ENCODE measurements around the gene VSIR. TPM values are rescaled to one million over a fixed set of nuclear protein-coding genes. Genes with fewer than 3 reads are reported as not detected.

VSIR gene
- total RNA-seq, 2 donors from 2014 or later, result 0.07 to 0.68 TPM

GRCh38 chr10:71771204-71771603 is 2.1 kb downstream of the VSIR start:
- Histone ChIP-seq H3K9ac (ENCODE audit: extremely low read depth, low read length, poor library complexity, severe bottlenecking) (no peak overlapping the region), H3K36me3 (ENCODE audit: control insufficient read depth, insufficient read depth, low read length) (no peaks in the 10 kb centered on the region), H3K27ac (ENCODE audit: low read depth, low read length) (no peak overlapping the region), H3K9me3 (ENCODE audit: control insufficient read depth, low read length) (no peaks in the 10 kb centered on the region), H3K4me3 (ENCODE audit: low read length) (no peak overlapping the region), H3K27me3 (ENCODE audit: control insufficient read depth, insufficient read depth, low read length, poor library complexity, severe bottlenecking) (peaks cover 27% of the 10 kb centered on the region), H3K4me1 (ENCODE audit: control insufficient read depth, insufficient read depth, low read length) (no peaks in the 10 kb centered on the region)
- Mint-ChIP-seq H3K27ac (no peak overlapping the region), H3K4me3 (no peak overlapping the region), H3K27me3 (ENCODE audit: insufficient read depth) (peaks cover 38% of the 10 kb centered on the region), H3K9me3 (no peaks in the 10 kb centered on the region), H3K4me1 (peaks cover 3% of the 10 kb centered on the region), H3K36me3 (ENCODE audit: low read depth) (no peaks in the 10 kb centered on the region)
- TF ChIP-seq, protein P1, sequence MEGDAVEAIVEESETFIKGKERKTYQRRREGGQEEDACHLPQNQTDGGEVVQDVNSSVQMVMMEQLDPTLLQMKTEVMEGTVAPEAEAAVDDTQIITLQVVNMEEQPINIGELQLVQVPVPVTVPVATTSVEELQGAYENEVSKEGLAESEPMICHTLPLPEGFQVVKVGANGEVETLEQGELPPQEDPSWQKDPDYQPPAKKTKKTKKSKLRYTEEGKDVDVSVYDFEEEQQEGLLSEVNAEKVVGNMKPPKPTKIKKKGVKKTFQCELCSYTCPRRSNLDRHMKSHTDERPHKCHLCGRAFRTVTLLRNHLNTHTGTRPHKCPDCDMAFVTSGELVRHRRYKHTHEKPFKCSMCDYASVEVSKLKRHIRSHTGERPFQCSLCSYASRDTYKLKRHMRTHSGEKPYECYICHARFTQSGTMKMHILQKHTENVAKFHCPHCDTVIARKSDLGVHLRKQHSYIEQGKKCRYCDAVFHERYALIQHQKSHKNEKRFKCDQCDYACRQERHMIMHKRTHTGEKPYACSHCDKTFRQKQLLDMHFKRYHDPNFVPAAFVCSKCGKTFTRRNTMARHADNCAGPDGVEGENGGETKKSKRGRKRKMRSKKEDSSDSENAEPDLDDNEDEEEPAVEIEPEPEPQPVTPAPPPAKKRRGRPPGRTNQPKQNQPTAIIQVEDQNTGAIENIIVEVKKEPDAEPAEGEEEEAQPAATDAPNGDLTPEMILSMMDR (conservative IDR thresholded peaks at IDR 0.05), result no peak
- WGBS, 2 experiments (ENCODE audit: insufficient coverage in 1 of 2, insufficient read length in 1 of 2), result 83 to 100% methylated on average over 1 to 2 of the region's 2 CpGs
- DNase-seq, result no peak

DNA sequence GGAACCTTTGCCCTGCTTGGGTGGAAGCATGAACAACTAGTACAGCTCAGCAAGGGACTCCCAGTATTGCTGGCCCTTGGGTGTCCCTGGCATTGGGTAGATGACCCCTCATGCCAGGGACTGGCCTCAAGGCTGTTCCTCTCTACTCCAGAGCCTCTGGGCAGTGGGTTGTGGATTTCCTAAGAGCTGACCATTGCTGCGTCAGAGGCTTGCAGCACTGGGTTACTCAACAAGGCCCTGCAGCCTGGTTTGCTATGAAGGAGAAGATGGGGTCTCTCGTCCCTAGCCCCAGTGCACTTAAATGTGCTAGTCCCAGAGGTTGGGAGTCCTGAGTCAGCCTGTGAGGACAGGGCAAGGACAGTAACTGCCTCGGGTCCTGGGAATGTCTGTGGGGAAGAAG is 2.5 kb downstream of the VSIR start:
- WGBS, 2 experiments (ENCODE audit: insufficient coverage in 1 of 2, insufficient read length in 1 of 2), result 89 to 92% methylated on average over 2 to 3 of the region's 3 CpGs
- H3K4me1 Mint-ChIP-seq, result peaks cover 3% of the 10 kb centered on the region
- Histone ChIP-seq H3K4me1 (ENCODE audit: control insufficient read depth, insufficient read depth, low read length) (no peaks in the 10 kb centered on the region), H3K9ac (ENCODE audit: extremely low read depth, low read length, poor library complexity, severe bottlenecking) (no peak overlapping the region), H3K27ac (ENCODE audit: low read depth, low read length) (no peak overlapping the region), H3K4me3 (ENCODE audit: low read length) (no peak overlapping the region), H3K27me3 (ENCODE audit: control insufficient read depth, insufficient read depth, low read length, poor library complexity, severe bottlenecking) (peaks cover 27% of the 10 kb centered on the region), H3K36me3 (ENCODE audit: control insufficient read depth, insufficient read depth, low read length) (no peaks in the 10 kb centered on the region), H3K9me3 (ENCODE audit: control insufficient read depth, low read length) (no peaks in the 10 kb centered on the region)
- no peak overlapping the region for H3K27ac Mint-ChIP-seq
- no peaks in the 10 kb centered on the region for H3K36me3 Mint-ChIP-seq (ENCODE audit: low read depth)
- no peak overlapping the region for H3K4me3 Mint-ChIP-seq
- no peaks in the 10 kb centered on the region for H3K9me3 Mint-ChIP-seq
- peaks cover 40% of the 10 kb centered on the region for H3K27me3 Mint-ChIP-seq (ENCODE audit: insufficient read depth)
- no peak for DNase-seq
- TF ChIP-seq, protein P1 (conservative IDR thresholded peaks at IDR 0.05), result no peak

DNA sequence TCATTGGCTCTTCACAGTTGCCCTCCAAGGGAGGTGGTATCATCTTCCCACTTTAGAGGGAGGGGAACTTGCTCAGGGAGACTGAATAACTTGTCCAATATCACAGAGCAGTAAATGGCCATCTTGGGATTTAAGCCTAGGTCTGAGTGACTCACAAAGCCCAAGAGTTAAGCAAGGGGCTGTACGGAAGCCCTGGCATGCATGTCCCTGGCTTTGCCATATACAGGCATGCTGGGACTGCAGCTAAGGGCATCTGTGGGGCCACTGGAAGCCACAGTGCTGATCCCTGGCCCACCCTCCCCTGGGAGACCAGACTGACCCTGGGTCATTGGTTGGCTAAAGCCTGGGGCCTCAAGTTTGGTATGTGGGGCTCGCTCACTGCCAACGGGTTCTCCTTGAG is 3.1 kb downstream of the VSIR start:
- peaks cover 27% of the 10 kb centered on the region for H3K27me3 ChIP-seq (ENCODE audit: control insufficient read depth, insufficient read depth, low read length, poor library complexity, severe bottlenecking)
- no peak for DNase-seq
- Mint-ChIP-seq H3K36me3 (ENCODE audit: low read depth) (no peaks in the 10 kb centered on the region), H3K4me1 (peaks cover 3% of the 10 kb centered on the region), H3K4me3 (no peak overlapping the region), H3K27me3 (ENCODE audit: insufficient read depth) (peaks cover 46% of the 10 kb centered on the region), H3K9me3 (no peaks in the 10 kb centered on the region), H3K27ac (no peak overlapping the region)
- no peak overlapping the region for H3K27ac ChIP-seq (ENCODE audit: low read depth, low read length)
- H3K9ac ChIP-seq (ENCODE audit: extremely low read depth, low read length, poor library complexity, severe bottlenecking), result no peak overlapping the region
- 90 to 91% methylated on average over 3 of the region's 3 CpGs for WGBS, 2 experiments (ENCODE audit: insufficient coverage in 1 of 2, insufficient read length in 1 of 2)
- no peak overlapping the region for H3K4me3 ChIP-seq (ENCODE audit: low read length)
- H3K36me3 ChIP-seq (ENCODE audit: control insufficient read depth, insufficient read depth, low read length), result no peaks in the 10 kb centered on the region
- TF ChIP-seq, protein P1 (conservative IDR thresholded peaks at IDR 0.05), result no peak
- no peaks in the 10 kb centered on the region for H3K9me3 ChIP-seq (ENCODE audit: control insufficient read depth, low read length)
- no peaks in the 10 kb centered on the region for H3K4me1 ChIP-seq (ENCODE audit: control insufficient read depth, insufficient read depth, low read length)
